Measurements from ENCODE around the gene SLC35G6. TPM values are rescaled to one million over a fixed set of nuclear protein-coding genes. Genes with fewer than 3 reads are reported as not detected.

The SLC35G6 gene
- total and polyA plus RNA-seq, 2 experiments from 2014 or later, result 0.16 TPM; not detected in 1

DNA sequence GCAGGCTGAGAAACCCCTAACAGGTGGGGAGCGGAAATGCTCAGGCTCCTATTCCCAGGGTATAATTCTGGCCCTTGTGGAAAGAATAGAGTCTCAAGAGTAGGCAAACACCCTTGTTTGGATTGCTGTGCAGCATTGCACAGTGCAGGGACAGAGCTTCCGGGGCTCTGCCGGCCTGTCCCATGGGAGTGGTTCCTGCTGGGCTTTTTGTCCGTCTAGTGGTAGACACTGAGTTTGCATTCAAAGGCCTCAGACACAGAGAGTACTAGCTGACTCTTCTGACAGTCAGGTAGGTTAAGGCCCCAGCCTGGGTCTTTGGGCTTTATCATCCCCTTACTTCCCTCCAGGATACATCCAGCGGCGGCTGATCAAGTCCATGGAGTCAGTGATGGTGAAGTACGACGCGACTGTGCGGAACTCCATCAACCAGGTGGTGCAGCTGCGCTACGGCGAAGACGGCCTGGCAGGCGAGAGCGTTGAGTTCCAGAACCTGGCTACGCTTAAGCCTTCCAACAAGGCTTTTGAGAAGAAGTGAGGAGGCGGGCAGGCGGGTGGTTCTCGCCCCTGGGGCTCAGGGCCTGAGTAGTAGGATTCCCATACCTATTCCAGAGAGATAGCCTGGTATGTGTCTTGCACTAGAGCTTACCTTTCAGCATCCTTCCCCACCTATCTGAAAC is 21.1 kb downstream of the SLC35G6 start:
- Histone ChIP-seq H3K27me3 (ENCODE audit: insufficient read depth) (no peaks in the 10 kb centered on the region), H3K79me2 (replicated peaks; ENCODE audit: insufficient read depth) (no peaks in the 10 kb centered on the region; the same call in 1 of the 2 replicates), H2AFZ (no peak overlapping the region), H3K4me1 (ENCODE audit: insufficient read depth) (no peaks in the 10 kb centered on the region), H4K20me1 (replicated peaks; ENCODE audit: insufficient read depth) (peaks cover 6% of the 10 kb centered on the region; the same call in 1 of the 2 replicates), H3K4me2 (no peak overlapping the region), H3K9me2 (ENCODE audit: insufficient read depth) (no peaks in the 10 kb centered on the region), H3K27ac (ENCODE audit: low read depth) (no peak overlapping the region), H3F3A (replicated peaks; ENCODE audit: low read depth) (peaks cover 7% of the 10 kb centered on the region; the same call in 1 of the 2 replicates), H3K36me3 (ENCODE audit: insufficient read depth) (peaks cover 73% of the 10 kb centered on the region), H3K4me3 (no peak overlapping the region)
- H3K36me3 Mint-ChIP-seq (ENCODE audit: low read depth), result peaks cover 95% of the 10 kb centered on the region
- no peak overlapping the region; the same call in 2 of the 3 replicates for H3K4me3 Mint-ChIP-seq
- H3K9me3 Mint-ChIP-seq, result no peaks in the 10 kb centered on the region
- peaks cover 2% of the 10 kb centered on the region for H3K27me3 Mint-ChIP-seq (ENCODE audit: insufficient read depth, low read depth, poor library complexity)
- TF ChIP-seq STAT1 (IDR thresholded peaks at IDR 0.05; ENCODE audit: unreplicated experiment) (no peak), ZNF114 (CRISPR knock-in tag; IDR thresholded peaks at IDR 0.05) (no peak), POLR2AphosphoS5 (IDR thresholded peaks at IDR 0.05; ENCODE audit: low read depth) (no peak), ZNF331 (CRISPR knock-in tag; IDR thresholded peaks at IDR 0.05; ENCODE audit: low read depth) (no peak), EZH2phosphoT487 (IDR thresholded peaks at IDR 0.05; ENCODE audit: unreplicated experiment) (no peak), JUNB (IDR thresholded peaks at IDR 0.05; ENCODE audit: unreplicated experiment) (no peak), NANOG (IDR thresholded peaks at IDR 0.05; ENCODE audit: borderline replicate concordance) (no peak), CREB1 (CRISPR knock-in tag; IDR thresholded peaks at IDR 0.05; ENCODE audit: low read depth) (no peak), ETS1 (IDR thresholded peaks at IDR 0.05) (no peak), EZH2 (IDR thresholded peaks at IDR 0.05; ENCODE audit: low read depth, unreplicated experiment) (no peak)
- TF ChIP-seq, protein P1, sequence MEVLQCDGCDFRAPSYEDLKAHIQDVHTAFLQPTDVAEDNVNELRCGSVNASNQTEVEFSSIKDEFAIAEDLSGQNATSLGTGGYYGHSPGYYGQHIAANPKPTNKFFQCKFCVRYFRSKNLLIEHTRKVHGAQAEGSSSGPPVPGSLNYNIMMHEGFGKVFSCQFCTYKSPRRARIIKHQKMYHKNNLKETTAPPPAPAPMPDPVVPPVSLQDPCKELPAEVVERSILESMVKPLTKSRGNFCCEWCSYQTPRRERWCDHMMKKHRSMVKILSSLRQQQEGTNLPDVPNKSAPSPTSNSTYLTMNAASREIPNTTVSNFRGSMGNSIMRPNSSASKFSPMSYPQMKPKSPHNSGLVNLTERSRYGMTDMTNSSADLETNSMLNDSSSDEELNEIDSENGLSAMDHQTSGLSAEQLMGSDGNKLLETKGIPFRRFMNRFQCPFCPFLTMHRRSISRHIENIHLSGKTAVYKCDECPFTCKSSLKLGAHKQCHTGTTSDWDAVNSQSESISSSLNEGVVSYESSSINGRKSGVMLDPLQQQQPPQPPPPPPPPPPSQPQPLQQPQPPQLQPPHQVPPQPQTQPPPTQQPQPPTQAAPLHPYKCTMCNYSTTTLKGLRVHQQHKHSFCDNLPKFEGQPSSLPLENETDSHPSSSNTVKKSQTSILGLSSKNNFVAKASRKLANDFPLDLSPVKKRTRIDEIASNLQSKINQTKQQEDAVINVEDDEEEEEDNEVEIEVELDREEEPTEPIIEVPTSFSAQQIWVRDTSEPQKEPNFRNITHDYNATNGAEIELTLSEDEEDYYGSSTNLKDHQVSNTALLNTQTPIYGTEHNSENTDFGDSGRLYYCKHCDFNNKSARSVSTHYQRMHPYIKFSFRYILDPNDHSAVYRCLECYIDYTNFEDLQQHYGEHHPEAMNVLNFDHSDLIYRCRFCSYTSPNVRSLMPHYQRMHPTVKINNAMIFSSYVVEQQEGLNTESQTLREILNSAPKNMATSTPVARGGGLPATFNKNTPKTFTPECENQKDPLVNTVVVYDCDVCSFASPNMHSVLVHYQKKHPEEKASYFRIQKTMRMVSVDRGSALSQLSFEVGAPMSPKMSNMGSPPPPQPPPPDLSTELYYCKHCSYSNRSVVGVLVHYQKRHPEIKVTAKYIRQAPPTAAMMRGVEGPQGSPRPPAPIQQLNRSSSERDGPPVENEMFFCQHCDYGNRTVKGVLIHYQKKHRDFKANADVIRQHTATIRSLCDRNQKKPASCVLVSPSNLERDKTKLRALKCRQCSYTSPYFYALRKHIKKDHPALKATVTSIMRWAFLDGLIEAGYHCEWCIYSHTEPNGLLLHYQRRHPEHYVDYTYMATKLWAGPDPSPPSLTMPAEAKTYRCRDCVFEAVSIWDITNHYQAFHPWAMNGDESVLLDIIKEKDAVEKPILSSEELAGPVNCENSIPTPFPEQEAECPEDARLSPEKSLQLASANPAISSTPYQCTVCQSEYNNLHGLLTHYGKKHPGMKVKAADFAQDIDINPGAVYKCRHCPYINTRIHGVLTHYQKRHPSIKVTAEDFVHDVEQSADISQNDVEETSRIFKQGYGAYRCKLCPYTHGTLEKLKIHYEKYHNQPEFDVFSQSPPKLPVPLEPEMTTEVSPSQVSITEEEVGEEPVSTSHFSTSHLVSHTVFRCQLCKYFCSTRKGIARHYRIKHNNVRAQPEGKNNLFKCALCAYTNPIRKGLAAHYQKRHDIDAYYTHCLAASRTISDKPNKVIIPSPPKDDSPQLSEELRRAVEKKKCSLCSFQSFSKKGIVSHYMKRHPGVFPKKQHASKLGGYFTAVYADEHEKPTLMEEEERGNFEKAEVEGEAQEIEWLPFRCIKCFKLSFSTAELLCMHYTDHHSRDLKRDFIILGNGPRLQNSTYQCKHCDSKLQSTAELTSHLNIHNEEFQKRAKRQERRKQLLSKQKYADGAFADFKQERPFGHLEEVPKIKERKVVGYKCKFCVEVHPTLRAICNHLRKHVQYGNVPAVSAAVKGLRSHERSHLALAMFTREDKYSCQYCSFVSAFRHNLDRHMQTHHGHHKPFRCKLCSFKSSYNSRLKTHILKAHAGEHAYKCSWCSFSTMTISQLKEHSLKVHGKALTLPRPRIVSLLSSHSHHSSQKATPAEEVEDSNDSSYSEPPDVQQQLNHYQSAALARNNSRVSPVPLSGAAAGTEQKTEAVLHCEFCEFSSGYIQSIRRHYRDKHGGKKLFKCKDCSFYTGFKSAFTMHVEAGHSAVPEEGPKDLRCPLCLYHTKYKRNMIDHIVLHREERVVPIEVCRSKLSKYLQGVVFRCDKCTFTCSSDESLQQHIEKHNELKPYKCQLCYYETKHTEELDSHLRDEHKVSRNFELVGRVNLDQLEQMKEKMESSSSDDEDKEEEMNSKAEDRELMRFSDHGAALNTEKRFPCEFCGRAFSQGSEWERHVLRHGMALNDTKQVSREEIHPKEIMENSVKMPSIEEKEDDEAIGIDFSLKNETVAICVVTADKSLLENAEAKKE (CRISPR knock-in tag; IDR thresholded peaks at IDR 0.05), result no peak
- TF ChIP-seq, protein P2, sequence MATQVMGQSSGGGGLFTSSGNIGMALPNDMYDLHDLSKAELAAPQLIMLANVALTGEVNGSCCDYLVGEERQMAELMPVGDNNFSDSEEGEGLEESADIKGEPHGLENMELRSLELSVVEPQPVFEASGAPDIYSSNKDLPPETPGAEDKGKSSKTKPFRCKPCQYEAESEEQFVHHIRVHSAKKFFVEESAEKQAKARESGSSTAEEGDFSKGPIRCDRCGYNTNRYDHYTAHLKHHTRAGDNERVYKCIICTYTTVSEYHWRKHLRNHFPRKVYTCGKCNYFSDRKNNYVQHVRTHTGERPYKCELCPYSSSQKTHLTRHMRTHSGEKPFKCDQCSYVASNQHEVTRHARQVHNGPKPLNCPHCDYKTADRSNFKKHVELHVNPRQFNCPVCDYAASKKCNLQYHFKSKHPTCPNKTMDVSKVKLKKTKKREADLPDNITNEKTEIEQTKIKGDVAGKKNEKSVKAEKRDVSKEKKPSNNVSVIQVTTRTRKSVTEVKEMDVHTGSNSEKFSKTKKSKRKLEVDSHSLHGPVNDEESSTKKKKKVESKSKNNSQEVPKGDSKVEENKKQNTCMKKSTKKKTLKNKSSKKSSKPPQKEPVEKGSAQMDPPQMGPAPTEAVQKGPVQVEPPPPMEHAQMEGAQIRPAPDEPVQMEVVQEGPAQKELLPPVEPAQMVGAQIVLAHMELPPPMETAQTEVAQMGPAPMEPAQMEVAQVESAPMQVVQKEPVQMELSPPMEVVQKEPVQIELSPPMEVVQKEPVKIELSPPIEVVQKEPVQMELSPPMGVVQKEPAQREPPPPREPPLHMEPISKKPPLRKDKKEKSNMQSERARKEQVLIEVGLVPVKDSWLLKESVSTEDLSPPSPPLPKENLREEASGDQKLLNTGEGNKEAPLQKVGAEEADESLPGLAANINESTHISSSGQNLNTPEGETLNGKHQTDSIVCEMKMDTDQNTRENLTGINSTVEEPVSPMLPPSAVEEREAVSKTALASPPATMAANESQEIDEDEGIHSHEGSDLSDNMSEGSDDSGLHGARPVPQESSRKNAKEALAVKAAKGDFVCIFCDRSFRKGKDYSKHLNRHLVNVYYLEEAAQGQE (IDR thresholded peaks at IDR 0.05; ENCODE audit: unreplicated experiment), result no peak
- TF ChIP-seq, protein P3, sequence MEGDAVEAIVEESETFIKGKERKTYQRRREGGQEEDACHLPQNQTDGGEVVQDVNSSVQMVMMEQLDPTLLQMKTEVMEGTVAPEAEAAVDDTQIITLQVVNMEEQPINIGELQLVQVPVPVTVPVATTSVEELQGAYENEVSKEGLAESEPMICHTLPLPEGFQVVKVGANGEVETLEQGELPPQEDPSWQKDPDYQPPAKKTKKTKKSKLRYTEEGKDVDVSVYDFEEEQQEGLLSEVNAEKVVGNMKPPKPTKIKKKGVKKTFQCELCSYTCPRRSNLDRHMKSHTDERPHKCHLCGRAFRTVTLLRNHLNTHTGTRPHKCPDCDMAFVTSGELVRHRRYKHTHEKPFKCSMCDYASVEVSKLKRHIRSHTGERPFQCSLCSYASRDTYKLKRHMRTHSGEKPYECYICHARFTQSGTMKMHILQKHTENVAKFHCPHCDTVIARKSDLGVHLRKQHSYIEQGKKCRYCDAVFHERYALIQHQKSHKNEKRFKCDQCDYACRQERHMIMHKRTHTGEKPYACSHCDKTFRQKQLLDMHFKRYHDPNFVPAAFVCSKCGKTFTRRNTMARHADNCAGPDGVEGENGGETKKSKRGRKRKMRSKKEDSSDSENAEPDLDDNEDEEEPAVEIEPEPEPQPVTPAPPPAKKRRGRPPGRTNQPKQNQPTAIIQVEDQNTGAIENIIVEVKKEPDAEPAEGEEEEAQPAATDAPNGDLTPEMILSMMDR (conservative IDR thresholded peaks at IDR 0.05; ENCODE audit: low read depth in 2 of 2), result no peak
- ATAC-seq (0 out of 3 replicates have a peak, but pooled peaks have one; percentile 22), DNase-seq (ENCODE audit: low spot score) (no peak)
- no peak overlapping the region for H3K27ac Mint-ChIP-seq
- H3K4me1 Mint-ChIP-seq, result no peaks in the 10 kb centered on the region

Measured in GM23338 (cell line).